A549 (cell line): ENCODE measurements around the gene PDCD1LG2. TPM values are rescaled to one million over a fixed set of nuclear protein-coding genes. Genes with fewer than 3 reads are reported as not detected.
A peak's percentile ranks its signal among the peaks of the same experiment; 100 is the strongest.
"Not testable (repeated sequence)": the region's sequence is repeated elsewhere in the genome, so short reads cannot be mapped to it uniquely, and the experiment has no call there.

Experiments used
- ATAC-seq, 2 experiments: fragments of 200-7000 bp in 1 of 2; fragments of >200 bp in 1 of 2; cut with Nextera tagmentation in 1 of 2; cut with Tn5 transposase in 1 of 2; 3 replicates each; pipeline versions ENCODE4 v1.8.0 to v1.9.1; 2018 to 2020; ENCODE audit warnings: mild to moderate bottlenecking in 1 of 2, moderate library complexity in 1 of 2
- CTCF ChIA-PET: fragments of 300-600 bp; sonication (Branson Sonifier 250); formaldehyde crosslinking; extraction: SDS; loops from one replicate; lab custom pipeline; 2021; ENCODE audit warnings: antibody characterized with exemption, inconsistent platforms; lab: Yijun Ruan, JAX
- POLR2A ChIA-PET: fragments of 350-600 bp; formaldehyde crosslinking; extraction: SDS; loops from one replicate; lab custom pipeline; 2021; ENCODE audit warnings: antibody characterized with exemption, inconsistent platforms; lab: Yijun Ruan, JAX
- DNase-seq, 2 experiments: peaks; one replicate each; pipeline versions ENCODE4 v3.0.0 to v3.0.0-alpha.2; 2011 to 2016; ENCODE audit warnings: low read depth in 1 of 2, low spot score in 1 of 2
- FAIRE-seq: peaks from 2 replicates; lab custom pipeline; 2011; peaks lifted over from hg19 to GRCh38; lab: Jason Lieb, UNC
- H3K27ac ChIP-seq, 2 experiments: fragments of >200 bp; sonication (Bioruptor Twin); formaldehyde crosslinking; 3 replicates each; pipeline ENCODE4 v1.5.1; 2016 to 2017
- H3K4me1 ChIP-seq: fragments of >200 bp; sonication (Bioruptor Twin); formaldehyde crosslinking; 3 replicates; pipeline ENCODE4 v1.6.1; 2016
- H3K4me2 ChIP-seq: fragments of >200 bp; sonication (Bioruptor Twin); formaldehyde crosslinking; 3 replicates; pipeline ENCODE4 v1.6.1; 2016
- H3K4me3 ChIP-seq: fragments of >200 bp; sonication (Bioruptor Twin); formaldehyde crosslinking; 3 replicates; pipeline ENCODE4 v1.5.1; 2016
- H3K9me3 ChIP-seq: fragments of >200 bp; sonication (Bioruptor Twin); formaldehyde crosslinking; 3 replicates; pipeline ENCODE4 v1.6.1; 2016
- ATOH8 ChIP-seq: fragments of 250-450 bp; sonication (Bioruptor Pico); IDR thresholded peaks from 2 replicates; pipeline ENCODE4 v1.5.0; 2020; ENCODE audit warnings: low read depth, mild to moderate bottlenecking, moderate library complexity
- CBX8 ChIP-seq: fragments of 200-600 bp; sonication (generic); IDR thresholded peaks from 2 replicates; pipeline ENCODE4 v1.6.1; 2016
- CEBPB ChIP-seq, 2 experiments: fragments of >200 bp in 1 of 2; sonication (Bioruptor Twin) in 1 of 2; formaldehyde crosslinking in 1 of 2; IDR thresholded peaks; 2 replicates each; pipeline ENCODE4 v1.6.1; 2012 to 2016
- EHMT2 ChIP-seq: fragments of 200-600 bp; sonication (generic); IDR thresholded peaks from 2 replicates; pipeline ENCODE4 v1.6.1; 2016; ENCODE audit warnings: antibody characterized with exemption, low read depth, mild to moderate bottlenecking, moderate library complexity
- EP300 ChIP-seq, 2 experiments: fragments of >200 bp; sonication (Bioruptor Twin); formaldehyde crosslinking; IDR thresholded peaks; 2 replicates in 1 of 2; 3 replicates in 1 of 2; pipeline ENCODE4 v1.6.1; 2016 to 2017
- HEYL ChIP-seq: fragments of 250-450 bp; sonication (Bioruptor Pico); IDR thresholded peaks from 2 replicates; pipeline ENCODE4 v1.8.0; 2021; ENCODE audit warnings: mild to moderate bottlenecking, moderate library complexity
- NR3C1 ChIP-seq: fragments of >200 bp; sonication (Bioruptor Twin); formaldehyde crosslinking; IDR thresholded peaks from 3 replicates; pipeline ENCODE4 v1.6.1; 2017
- POLR2AphosphoS2 ChIP-seq: conservative IDR thresholded peaks from 2 replicates; pipeline ENCODE4 v1.6.1; 2012; ENCODE audit warnings: low read length, improper control_type of control experiment, inconsistent platforms
- RAD21 ChIP-seq, 2 experiments: fragments of >200 bp in 1 of 2; sonication (Bioruptor Twin) in 1 of 2; formaldehyde crosslinking in 1 of 2; IDR thresholded peaks in 1 of 2; conservative IDR thresholded peaks in 1 of 2; 2 replicates in 1 of 2; 3 replicates in 1 of 2; pipeline ENCODE4 v1.6.1; 2012 to 2018; ENCODE audit warnings: inconsistent platforms in 1 of 2
- RCOR1 ChIP-seq: fragments of 150-350 bp; IDR thresholded peaks from 2 replicates; pipeline ENCODE4 v1.6.1; 2014; ENCODE audit warnings: antibody characterized with exemption, low read length, low read depth
- REST ChIP-seq: fragments of 200-600 bp; sonication (generic); IDR thresholded peaks from 2 replicates; pipeline ENCODE4 v1.6.1; 2016; ENCODE audit warnings: antibody characterized with exemption, mild to moderate bottlenecking, moderate library complexity
- RFX5 ChIP-seq: fragments of 450-650 bp; IDR thresholded peaks from 2 replicates; pipeline ENCODE4 v1.7.1; 2014; ENCODE audit warnings: antibody characterized with exemption, mild to moderate bottlenecking, moderate library complexity
- TFCP2L1 ChIP-seq: fragments of 250-450 bp; sonication (Bioruptor Pico); IDR thresholded peaks from 2 replicates; pipeline ENCODE4 v1.5.0; 2021; ENCODE audit warnings: mild to moderate bottlenecking
- ZFP36 ChIP-seq: fragments of 450-650 bp; IDR thresholded peaks from 2 replicates; pipeline ENCODE4 v1.6.1; 2014; ENCODE audit warnings: borderline replicate concordance; ENCODE audit not compliant: partially characterized antibody
- ZSCAN20 ChIP-seq: fragments of 250-450 bp; sonication (Bioruptor Pico); IDR thresholded peaks from 2 replicates; pipeline ENCODE4 v1.8.0; 2022; ENCODE audit warnings: mild to moderate bottlenecking, moderate library complexity
- WGBS: methylation state at CpG from one replicate; pipeline ENCODE4 v1.1.6; 2017; ENCODE audit errors: missing lambda C conversion rate; 5-methylcytosine and 5-hydroxymethylcytosine counted together
- polyA plus RNA-seq, 4 experiments: library from polyadenylated mRNA; depleted of rRNA in 3 of 4; stranded (reverse); fragments of >200 nt; fragmentation: RNase III in 1 of 4; extraction: RNeasy Plus Mini Kit Qiagen cat#74134 plus additional on column Dnase treatment in 1 of 4; gene quantifications; 2 replicates in 3 of 4; 3 replicates in 1 of 4; pipeline ENCODE4 v1.2.3, GENCODE V29; 2011 to 2017
- TF ChIP-seq, protein P1 (sequence below): fragments of 450-650 bp; IDR thresholded peaks from 2 replicates; pipeline ENCODE4 v1.6.1; 2014; ENCODE audit warnings: antibody characterized with exemption
- TF ChIP-seq, protein P2 (sequence below): fragments of 150-350 bp; IDR thresholded peaks from 2 replicates; pipeline ENCODE4 v1.6.1; 2014; ENCODE audit warnings: low read depth, mild to moderate bottlenecking, low read length
- TF ChIP-seq, protein P3 (sequence below): fragments of >200 bp; sonication (Bioruptor Twin); formaldehyde crosslinking; IDR thresholded peaks from 2 replicates; pipeline ENCODE4 v1.6.1; 2016

The PDCD1LG2 gene
- polyA plus RNA-seq, 2 of the 4 experiments (the other 2 are of a cell fraction), result 0.53 TPM

DNA sequence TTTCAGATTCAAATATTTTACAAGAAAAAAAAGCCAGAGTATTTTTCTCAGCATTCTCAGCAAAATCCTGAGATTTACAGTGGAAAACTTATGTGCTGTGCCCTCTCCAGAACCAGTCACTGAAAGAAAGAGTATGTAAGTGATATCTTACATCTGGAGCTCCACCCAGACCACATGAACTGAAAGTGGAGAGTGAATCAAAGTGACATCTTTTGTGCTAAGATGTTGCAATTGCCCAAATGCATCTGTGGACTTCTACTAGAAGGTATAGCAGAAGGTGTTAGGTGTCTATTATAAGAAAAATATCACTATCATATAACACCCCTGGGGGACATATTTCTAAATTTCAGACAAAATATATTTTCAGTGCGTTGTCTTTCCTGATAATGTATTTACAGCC lies 69.5 kb downstream of the PDCD1LG2 start (continued):
- TF ChIP-seq, protein P1, sequence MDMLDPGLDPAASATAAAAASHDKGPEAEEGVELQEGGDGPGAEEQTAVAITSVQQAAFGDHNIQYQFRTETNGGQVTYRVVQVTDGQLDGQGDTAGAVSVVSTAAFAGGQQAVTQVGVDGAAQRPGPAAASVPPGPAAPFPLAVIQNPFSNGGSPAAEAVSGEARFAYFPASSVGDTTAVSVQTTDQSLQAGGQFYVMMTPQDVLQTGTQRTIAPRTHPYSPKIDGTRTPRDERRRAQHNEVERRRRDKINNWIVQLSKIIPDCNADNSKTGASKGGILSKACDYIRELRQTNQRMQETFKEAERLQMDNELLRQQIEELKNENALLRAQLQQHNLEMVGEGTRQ, result no peak
- TF ChIP-seq RFX5 (no peak), EHMT2 (no peak), HEYL (CRISPR knock-in tag) (no peak), RAD21 (conservative IDR thresholded peaks at IDR 0.05 in 1 of 2, IDR thresholded peaks at IDR 0.05 in 1 of 2) (no peak), NR3C1 (no peak)
- TF ChIP-seq, protein P2, sequence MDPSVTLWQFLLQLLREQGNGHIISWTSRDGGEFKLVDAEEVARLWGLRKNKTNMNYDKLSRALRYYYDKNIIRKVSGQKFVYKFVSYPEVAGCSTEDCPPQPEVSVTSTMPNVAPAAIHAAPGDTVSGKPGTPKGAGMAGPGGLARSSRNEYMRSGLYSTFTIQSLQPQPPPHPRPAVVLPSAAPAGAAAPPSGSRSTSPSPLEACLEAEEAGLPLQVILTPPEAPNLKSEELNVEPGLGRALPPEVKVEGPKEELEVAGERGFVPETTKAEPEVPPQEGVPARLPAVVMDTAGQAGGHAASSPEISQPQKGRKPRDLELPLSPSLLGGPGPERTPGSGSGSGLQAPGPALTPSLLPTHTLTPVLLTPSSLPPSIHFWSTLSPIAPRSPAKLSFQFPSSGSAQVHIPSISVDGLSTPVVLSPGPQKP, result no peak
- TF ChIP-seq, all 56 proteins: peak for 0

DNA sequence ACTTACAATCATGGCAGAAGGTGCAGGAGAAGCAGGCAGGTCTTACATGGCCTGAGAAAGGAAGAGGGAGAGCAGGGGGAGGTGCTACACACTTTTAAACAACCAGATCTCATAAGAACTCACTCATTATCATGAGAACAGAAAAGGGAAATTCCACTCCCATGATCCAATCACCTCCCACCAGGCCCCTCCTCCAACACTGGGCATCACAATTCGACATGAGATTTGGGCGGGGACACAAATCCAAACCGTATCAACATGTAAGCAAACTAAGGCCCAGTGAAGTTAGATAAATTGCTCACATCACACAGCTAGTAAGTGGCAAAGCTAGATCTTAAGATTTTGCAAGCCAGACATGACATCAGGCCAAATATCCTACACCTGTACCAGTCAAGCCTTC lies 70.3 kb downstream of the PDCD1LG2 start:
- Histone ChIP-seq H3K4me3 (no peak overlapping the region), H3K9me3 (no peaks in the 10 kb centered on the region), H3K4me2 (no peak overlapping the region), H3K4me1 (peaks cover 8% of the 10 kb centered on the region; the same call in 2 of the 3 replicates), H3K27ac (no peak overlapping the region)
- 58% methylated on average over 3 of the region's 3 CpGs for WGBS
- FAIRE-seq (no peak), ATAC-seq (no peak), DNase-seq (no peak)
- POLR2A ChIA-PET, result no interaction called here
- CTCF ChIA-PET, result interaction anchor here (1.5 kb wide), 1 partner anchor 10 kb away, joined by 6 read pairs; no protein-coding TSS in a partner anchor
- TF ChIP-seq ZSCAN20 (CRISPR knock-in tag), result no peak
- TF ChIP-seq CBX8, result no peak
- TF ChIP-seq POLR2AphosphoS2, result no peak
- TF ChIP-seq REST, result no peak

DNA sequence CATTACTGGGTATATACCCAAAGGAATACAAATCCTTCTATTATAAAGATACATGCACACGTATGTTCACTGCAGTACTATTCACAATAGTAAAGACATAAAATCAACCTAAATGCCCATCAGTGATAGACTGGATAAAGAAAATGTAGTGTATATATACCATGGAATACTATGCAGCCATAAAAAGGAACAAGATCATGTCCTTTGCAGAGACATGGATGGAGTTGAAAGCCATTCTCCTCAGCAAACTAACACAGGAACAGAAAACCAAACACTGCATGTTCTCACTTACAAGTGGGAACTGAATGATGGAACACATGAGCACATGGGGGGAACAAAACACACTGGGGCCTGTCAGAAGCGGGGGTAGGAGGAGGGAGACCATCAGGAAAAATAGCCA lies 71.4 kb downstream of the PDCD1LG2 start:
- 89% methylated on average over 2 of the region's 2 CpGs for WGBS
- DNase-seq, POLR2A ChIA-PET, FAIRE-seq, H3K4me3 ChIP-seq, H3K4me2 ChIP-seq, ATAC-seq, H3K27ac ChIP-seq, H3K9me3 ChIP-seq, H3K4me1 ChIP-seq: not testable (repeated sequence)
- CTCF ChIA-PET, result interaction anchor here (3.1 to 9.1 kb wide), 2 partner anchors 19 to 133 kb away, joined by 21 to 96 read pairs; partner anchors contain the start of gene CD274

- Histone ChIP-seq H3K4me1 (peaks cover 8% of the 10 kb centered on the region; the same call in 2 of the 3 replicates), H3K4me3 (no peak overlapping the region), H3K9me3 (no peaks in the 10 kb centered on the region), H3K4me2 (peak overlapping the region; percentile 22; the same call in 2 of the 3 replicates), H3K27ac (0 out of 6 replicates have a peak overlapping the region, but pooled peaks of 1 of the 2 experiments have one; percentile 3)
- ATAC-seq, result peak; percentile 82 to 89
- CTCF ChIA-PET, result interaction anchor here (1.0 to 9.1 kb wide), 7 partner anchors 9 to 397 kb away, joined by 3 to 96 read pairs (median 4); partner anchors contain the start of gene CD274
- TF ChIP-seq HEYL (CRISPR knock-in tag) (no peak), RCOR1 (no peak), ATOH8 (CRISPR knock-in tag) (no peak), TFCP2L1 (CRISPR knock-in tag) (no peak), ZFP36 (no peak), POLR2AphosphoS2 (no peak), EP300 (IDR thresholded peaks at IDR 0.05) (no peak), CEBPB (IDR thresholded peaks at IDR 0.05) (no peak)
- TF ChIP-seq, protein P3, sequence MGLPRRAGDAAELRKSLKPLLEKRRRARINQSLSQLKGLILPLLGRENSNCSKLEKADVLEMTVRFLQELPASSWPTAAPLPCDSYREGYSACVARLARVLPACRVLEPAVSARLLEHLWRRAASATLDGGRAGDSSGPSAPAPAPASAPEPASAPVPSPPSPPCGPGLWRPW, result no peak
- DNase-seq, result no peak
- no peak for FAIRE-seq
- POLR2A ChIA-PET, result interaction anchor here (1.5 kb wide), 1 partner anchor 145 kb away, joined by 7 read pairs; the partner anchor contains the start of gene PLGRKT
- WGBS, result 7% methylated on average over 2 of the region's 2 CpGs
Observed at GRCh38 chr9:5582835-5583195, 72.5 kb downstream of the PDCD1LG2 start.
